Measurements from ENCODE around the gene TAS2R41.

DNA sequence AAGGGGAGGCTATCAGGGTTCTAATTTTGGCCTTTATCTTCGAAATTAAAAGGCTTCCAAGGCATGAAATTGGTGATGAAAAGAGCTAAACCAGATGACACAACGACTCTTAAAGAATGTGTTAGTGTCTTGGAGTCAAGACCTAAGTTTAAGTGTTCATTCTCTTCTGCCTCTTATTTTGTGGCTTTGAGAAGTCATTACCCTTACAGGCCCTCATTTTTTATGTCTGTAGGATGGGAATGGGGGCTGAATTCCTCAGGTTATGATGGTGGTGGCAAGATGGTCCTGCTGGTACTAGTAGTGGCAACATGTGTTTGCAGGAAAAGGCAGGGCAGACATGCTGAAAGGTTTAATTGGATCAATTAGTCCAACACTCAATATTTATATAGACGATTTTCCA, 19.0 kb upstream of the TAS2R41 start:
- TF ChIP-seq POLR2A (IDR thresholded peaks at IDR 0.05; ENCODE audit: low read length) (no peak), GATA1 (IDR thresholded peaks at IDR 0.05; ENCODE audit: low read depth, low read length) (no peak)

Data from erythroblast (primary cell).